Stimulated activated CD4-positive, alpha-beta T cell treated with anti-CD3 and anti-CD28 coated beads, TNF-alpha, amount 100 ng/mL, for 4 hours (primary cell): Measurements from ENCODE around the gene MYH11.
"Not testable (repeated sequence)": the region's sequence is repeated elsewhere in the genome, so short reads cannot be mapped to it uniquely, and the experiment has no call there.

Experiments used
- DNase-seq, 3 experiments: peaks; one replicate each; pipeline ENCODE4 v3.0.0-alpha.2; 2020; ENCODE audit warnings: low read depth in 3 of 3

MYH11 gene

DNA sequence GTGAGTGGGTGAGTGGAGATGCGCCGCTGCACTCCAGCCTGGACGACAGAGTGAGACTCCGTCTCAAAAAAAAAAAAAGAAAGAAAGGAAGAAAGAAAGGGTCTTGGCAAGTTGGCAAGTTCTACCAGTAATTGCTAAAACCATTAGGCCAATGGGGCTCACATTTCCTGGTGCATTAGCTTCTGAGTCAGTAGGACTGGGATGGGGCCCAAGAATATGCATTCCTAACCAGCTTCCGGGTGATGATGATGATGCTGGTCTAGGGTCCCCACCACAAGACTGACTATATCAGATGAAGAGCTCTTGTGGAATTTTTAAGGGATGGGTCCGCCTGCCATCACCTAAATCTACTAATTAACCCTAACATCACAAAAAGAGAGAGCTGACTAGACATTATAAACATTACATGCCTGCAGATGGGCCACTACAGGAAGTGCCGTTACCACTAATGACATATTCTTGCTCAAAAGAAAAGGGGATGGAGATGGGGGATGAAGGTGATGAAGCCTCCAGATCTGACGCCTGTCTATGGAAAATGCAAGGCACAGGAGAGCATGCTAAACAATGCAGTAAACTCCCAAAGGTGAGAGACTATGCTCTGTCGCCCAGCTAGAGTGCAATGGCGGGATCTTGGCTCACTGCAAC, 13.1 kb downstream of the MYH11 start:
- no peak for DNase-seq

DNA sequence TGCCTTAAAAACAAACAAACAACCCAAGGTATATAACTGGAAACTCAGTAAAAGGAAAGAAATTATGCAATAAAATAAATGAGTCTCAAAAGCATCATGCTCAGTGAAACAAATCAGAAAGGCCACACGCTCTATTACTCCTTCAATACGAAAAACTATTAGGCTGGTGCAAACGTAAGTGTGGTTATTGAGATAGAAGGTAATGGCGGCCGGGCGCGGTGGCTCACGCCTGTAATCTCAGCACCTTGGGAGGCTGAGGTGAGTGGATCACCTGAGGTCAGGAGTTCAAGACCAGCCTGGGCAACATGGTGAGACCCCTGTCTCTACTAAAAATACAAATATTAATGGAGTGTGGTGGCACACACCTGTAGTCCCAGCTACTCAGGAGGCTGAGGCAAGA, 17.6 kb downstream of the MYH11 start:
- DNase-seq, result not testable (repeated sequence)

DNA sequence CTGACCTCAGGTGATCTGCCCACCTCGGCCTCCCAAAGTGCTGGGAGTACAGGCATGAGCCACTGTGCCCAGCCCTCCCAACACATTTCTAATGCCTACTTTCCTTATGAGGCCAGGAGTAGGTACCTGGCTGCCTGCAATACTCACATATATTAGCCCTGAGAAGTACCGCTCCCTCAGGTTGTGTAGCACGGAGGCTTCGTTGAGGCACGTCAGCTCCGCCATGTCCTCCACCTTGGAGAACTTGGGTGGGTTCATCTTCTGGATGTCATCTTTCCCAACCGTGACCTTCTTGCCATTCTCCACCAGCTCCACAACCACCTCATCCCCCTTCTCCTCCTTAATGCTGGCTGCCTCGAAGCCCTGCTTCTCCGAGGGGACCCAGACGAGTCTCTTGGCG, 19.1 kb downstream of the MYH11 start:
- DNase-seq, result no peak

DNA sequence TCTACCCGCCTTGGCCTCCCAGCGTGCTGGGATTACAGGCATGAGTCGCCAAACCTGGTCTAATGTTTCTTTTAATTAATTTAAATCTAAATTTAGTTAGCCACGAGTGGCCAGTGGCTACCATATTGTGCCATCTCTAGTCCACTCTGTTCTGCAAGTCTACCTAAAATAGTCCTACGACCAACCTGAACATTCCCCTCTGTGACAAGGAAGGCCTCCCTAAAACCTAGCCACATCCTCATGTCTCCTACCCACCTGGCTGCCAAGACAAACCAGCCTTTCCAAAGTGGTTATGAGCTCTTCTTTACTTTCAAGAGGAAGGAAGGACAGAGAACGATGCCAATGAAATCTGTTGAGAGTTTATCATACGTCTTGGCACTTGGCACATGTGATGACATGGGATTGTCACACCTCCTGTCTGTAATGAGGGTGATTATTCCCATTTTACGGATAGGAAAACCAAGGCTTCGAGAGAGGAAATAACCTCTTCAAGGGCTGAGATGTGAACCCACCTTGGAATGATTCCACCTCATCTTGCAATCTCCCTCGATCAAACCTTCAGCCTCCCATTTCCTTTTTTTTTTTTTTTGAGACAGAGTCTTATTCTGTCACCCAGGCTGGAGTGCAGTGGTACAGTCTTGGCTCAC, 19.7 kb downstream of the MYH11 start:
- no peak for DNase-seq

DNA sequence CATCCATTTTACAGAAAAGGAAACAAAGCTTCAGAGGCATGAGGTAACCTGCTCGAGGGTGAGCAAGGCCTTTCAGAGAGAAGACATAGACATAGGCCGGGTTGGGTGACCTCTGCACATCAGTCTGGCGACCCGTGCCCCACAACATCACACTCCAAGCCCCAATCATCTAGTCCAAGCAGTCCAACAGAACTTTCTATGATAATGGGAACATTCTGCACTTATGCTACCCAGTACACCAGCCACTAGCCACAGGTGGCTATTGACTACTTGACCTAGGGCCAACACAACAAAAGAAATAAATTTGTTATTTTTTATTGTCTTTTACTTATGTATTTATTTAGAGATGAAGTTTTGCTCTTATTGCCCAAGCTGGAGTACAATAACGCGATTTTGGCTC, 20.8 kb downstream of the MYH11 start:
- DNase-seq, result no peak

DNA sequence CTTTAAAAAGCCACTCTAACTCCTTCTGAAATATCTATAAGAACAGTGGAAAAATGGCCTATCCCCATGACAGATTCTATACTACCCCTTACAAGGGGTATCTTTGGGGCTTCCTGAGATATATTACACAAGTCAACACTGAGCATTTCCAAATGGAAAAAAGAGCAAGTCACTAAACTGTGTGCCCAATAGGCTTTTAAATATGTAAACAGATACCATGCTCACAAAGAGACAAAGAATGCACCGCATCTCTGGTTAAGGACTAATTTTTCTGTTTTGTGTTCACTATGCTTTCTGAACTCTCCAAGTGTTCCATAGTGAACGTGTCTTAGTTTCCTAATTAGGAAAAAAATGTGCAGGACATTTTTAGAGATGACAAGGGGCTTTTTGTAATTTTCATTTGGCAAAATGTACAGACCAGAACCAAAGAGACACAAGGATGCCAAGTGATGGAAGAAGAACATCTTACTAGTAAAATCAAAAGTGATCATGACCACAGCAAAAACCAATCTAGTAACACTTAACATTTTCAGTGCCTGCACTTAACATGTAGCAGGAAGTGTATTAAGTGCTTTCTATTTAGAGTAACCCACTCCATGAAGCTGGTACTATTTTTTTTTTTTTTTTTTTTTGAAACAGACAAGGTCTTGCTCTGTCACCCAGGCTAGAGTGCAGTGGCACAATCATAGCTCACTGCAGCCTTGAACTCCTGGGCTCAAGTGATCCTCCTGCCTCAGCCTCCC, 21.5 kb downstream of the MYH11 start:
- no peak for DNase-seq

DNA sequence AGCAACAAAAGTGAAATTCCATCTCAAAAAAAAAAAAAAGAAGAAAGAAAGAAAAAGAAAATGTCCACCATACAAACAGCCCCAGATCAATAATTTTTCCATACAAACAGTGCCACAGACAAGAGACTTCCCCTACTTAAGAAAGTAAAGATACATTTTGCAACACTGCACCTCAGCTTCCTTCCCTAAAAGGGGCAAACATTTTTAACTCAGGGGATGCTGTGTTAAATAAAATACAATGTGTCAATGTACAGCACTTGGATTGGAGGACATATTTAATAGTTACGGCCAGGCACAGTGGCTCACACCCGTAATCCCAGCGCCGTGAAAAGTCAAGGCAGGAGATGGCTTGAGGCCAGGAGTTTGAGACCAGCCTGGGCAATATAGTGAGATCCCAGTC, 22.3 kb downstream of the MYH11 start:
- DNase-seq, result no peak

DNA sequence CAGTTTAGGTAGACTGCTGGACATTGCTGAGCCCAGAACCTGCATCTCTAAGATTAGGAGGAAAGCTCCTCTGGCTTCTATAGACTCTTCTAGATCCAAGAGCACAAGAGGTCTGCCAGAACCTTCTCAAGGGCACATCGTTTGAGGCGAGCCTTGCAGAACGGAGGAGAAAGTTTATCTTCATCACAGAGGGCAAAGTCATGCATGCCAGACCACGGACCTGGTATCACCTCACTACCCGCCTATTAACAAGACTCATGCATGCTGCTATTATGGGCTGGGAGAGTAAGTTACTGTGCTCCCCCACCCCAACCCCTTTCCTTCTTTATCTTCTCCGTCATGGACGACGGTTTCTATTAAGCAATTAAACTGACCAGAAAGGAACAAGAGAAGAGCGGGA, 23.3 kb downstream of the MYH11 start:
- DNase-seq, result no peak

DNA sequence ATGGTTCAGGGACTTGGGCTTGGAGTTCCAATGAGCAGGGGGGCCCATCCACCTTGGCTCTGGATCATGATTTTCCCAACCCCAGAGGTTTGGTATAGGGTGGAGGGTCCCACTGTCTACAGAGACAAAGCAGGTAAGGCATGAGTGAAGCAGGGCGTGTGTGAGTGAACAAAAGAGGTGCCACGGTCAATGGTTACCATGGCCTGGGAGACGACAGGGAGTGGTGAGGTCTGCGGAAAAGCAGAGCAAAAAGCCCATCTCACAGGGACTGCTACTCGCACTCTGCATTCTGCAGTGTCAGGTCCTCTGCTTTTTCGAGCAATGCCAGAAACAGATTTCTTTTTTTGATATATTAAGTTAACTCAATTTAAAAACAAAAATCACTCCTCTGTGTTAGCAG, 24.6 kb downstream of the MYH11 start:
- no peak for DNase-seq

DNA sequence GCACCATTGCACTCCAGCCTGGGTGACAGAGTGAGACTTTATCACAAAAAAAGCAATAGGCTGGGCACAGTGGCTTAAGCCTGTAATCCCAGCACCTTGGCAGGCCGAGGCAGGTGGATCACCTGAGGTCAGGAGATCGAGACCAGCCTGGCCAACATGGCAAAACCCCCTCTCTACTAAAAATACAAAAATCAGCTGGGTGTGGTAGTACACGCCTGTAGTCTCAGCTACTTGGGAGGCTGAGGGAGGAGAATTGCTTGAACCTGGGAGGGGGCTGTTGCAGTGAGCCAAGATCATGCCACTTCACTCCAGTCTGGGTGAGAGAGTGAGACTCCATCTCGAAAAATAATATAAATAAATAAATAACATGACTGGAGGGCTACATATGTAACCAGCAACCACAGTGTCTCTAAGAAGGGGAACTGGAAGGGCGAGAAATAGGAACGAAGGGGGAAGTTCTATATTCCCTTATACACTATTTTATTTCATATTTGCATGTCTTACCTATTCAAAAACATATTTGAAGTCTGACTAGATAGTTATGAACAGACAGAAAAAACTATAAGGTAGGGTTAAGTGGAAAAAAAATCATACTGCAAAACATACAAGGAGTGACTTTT, 25.9 kb downstream of the MYH11 start:
- no peak for DNase-seq

DNA sequence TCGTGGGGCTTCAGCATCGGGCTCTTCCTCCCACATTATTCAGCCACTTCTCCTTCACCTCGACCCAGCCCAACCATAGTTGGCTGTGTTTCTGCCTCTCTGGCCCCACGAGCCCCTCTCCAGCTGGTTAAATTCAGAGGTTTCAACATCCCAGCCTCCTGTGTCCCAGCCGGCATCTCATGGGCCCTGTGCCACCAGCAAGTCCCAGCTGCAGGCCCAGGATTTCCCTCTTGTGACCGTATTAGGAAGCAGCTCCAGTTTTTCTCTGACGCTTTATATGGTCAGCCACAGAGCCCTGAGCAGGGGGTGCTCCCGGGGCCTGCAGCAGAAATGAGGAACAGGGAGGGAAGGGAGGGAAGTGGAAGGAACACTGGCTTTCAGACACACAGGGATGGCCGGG, 27.4 kb downstream of the MYH11 start:
- no peak for DNase-seq

DNA sequence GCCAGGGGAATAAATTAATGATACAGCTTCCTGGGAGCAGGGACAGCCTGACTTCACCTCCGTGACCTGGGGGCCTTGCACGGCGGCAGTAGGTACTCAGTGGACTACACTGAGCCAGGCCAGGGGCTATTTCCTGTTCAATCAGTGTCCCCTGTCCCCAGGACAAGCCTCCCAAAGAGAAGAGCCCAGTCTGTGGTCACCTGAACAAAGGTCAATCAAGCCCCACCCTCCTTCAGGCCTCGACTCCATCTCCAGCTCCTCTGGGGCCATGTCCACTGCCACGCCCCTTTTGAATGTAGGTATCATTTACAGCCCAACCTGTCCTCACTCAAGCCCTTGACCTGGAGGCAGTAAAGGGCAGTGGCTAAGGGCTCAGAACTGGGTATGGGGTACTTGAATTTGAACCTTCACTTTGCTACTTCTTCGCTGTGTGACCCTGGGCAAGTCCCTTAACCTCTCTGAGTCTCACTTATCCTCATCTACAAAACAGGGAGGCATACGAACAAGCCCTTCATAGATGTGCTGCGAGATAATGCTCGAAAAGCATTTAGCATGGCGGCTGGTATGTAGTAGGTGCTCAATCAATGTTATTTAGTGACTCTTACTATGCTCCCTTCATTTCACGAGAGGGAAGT, 29.0 kb downstream of the MYH11 start:
- no peak for DNase-seq

DNA sequence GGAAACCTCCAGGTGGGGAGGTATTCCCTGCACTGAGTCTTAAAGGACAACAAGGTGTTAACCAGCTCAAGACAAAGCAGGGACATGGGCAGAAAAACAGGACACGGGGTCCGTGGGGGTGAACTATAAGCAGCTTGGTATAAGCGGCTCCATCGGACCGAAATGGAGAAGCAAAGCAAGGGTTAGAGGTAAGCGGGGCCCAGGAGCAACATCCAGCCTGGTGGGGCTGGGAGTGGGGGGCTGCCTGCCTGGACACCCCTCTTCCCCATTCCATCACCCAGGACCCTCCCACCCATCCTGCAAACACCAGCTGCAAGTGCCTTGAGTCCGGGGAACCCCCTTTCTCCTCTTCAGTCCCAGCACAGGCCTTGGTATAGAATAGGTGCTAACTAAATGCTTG, 29.5 kb downstream of the MYH11 start:
- no peak for DNase-seq

DNA sequence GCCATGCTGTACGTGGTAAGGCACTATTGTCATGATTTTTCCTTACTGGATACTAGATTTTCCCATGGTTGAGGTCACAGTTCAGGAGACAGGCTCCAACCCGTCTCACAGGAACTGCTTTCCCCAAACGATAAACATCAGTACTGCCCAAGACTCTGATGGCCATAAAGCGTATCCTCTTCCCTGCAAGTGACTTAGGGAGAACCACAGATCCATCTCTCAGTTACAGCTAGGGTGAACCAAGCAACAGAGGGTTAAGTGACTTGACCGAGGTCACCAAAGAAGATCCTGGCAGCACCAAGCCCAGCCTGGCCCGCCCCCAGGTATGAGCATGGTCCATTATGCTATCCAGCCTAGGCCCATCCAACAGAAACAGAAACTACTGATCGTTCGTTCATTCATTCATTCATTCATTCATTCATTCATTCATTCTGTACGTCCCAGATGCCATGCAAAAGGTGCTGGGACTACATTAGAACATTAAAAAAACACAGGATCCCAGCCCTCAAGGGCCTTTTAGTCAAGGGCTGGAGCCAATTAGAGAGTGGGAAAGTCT, 31.0 kb downstream of the MYH11 start:
- DNase-seq, result no peak

DNA sequence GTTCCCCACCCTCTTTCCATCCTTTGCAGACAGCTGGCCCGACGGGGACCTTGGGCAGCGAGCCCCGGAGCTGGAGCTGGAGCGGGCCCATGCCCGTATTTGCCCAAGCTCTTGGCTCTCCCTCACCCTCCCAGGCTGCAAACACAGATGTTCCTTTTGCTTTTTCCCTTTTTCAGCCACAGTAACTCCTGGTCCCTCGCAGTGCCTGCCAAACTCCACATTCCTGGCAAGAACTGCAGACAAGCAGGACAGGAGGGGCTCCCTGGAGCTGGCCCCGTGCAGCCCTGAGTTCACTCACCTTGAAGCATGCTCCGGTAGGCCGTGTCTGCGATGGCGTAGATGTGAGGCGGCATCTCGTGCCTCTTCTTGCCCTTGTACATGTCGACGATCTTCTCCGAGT, 33.9 kb downstream of the MYH11 start:
- DNase-seq, result no peak

DNA sequence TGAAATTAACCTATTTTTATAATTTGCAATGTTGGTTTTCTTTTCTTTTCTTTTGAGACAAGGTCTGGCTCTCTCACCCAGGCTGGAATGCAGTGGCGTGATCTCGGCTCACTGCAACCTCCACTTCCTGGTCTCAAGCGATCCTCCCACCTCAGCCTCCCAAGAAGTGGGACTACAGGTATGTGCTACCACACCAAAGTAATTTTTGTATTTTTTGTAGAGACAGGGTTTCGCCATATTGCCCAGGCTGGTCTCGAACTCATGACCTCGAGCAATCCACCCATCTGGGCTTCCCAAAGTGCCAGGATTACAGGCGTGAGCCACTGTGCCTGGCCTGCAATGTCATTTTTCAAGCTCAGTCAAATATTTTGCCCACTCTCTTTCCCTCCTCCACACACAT, 36.0 kb downstream of the MYH11 start:
- no peak for DNase-seq

DNA sequence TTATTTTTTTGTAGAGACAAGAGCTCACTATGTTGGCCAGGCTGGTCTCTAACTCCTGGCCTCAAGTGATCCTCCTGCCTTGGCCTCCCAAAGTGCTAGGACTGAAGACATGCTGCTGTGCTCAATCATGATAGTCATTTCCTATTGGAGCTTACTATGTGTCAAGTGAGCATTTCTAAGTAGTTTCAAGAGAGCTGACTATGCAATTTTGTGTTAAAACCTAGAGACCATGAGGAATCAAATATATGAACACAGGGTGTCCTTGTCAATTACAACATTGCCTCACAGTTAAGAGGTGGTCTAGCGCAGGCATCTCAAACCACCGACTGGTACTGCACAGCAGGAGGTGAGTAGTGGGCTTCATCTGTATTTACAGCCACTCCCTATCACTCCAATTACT, 37.8 kb downstream of the MYH11 start:
- no peak for DNase-seq

DNA sequence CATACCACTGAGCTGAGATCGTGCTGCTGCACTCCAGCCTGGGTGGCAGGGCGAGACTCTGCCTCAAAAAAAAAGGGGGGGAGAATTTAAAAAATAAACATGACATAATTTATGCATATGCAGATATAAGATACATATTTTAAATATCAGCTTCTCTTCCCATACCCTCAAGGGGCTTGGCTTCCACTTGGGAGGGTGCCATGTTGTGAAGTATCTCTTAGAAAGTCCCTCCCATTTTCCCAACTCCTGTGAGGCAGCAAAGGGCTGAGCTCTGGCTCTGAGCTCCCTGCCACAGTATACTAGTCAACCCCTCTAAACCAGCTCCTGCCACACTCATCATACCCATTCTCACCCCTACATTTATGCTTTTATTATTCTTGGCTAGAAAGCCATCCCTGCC, 39.4 kb downstream of the MYH11 start:
- DNase-seq, result no peak

DNA sequence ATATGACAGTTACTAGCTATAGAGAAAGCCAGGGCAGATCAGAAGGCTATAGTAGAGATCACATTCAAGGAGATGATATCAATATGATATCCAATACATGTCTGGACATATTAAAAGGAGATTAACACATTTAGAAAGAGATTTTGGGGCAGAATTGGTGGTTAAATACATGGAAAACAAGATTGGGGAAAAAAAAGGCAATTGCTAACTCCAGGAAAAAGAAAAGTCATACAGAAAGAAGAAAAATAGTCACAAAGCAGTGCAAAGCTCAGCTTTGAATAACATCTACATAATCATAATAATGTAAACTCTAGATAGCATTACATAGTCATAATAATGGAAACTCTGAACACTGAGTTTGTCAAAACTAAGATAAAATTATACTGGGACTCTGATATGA, 40.6 kb downstream of the MYH11 start:
- DNase-seq, result no peak

DNA sequence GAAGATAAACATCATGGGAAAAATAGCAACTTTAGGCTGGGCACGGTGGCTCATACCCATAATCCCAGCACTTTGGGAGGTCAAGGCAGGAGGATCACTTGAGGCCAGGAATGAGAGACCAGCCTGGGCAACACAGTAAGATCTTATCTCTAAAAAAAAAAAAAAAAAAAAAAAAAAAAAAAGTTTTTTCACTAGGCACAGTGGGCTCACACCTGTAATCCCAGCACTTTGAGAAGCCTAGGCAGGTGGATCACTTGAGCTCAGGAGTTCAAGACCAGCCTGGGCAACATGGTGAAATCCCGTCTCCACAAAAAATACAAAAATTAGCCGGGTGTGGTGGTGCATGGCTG, 44.5 kb downstream of the MYH11 start:
- DNase-seq, result not testable (repeated sequence)

DNA sequence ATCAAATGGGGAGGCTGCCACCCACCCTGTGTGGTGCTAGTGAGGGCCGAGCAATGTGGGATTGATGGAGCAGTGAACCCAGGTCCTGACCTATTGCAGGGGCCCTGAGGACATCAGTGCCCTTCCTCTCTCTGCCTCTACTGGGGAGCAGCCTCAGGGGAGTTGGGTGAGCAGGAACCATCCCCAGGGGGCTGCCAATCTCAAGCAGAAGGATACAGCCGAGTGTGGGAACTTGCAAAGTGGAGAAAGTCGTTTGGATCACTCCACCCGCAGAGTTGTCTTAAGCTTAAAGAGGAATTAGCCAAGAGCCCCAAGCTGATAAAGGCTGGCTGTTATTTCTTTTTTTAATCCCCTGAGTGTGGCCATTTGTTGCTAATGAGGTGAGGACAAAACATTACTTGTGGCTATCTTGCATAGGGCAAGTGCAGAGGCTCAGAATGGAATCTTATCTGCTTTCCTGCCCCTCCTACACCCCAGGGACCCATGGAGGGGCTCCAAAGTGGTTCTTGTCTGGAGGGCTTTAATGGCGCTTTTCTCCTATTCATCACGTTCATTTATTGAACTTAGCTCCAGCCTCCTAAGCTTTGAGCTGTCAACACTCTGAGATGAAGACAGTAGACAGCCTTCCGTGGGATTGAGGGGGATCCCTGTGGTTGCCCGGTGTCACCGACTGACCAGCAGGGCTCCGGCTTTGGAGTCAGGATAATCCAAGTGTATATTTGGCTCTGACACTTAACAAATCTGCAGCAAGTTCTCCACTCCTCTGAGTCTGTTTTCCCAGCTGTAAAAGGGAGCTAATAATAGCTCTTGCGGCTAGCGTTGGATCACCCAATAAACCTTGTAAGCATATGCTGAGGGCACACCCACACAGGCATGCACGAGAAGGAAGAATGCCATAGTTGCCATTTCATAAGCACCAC, 45.1 kb downstream of the MYH11 start:
- DNase-seq, result no peak
